Measurements from ENCODE around the gene KLHL36.
A peak's percentile ranks its signal among the peaks of the same experiment; 100 is the strongest.

KLHL36 gene

GRCh38 chr16:84649511-84649861, 1.2 kb downstream of the KLHL36 start:
- Histone ChIP-seq H3K27ac (ENCODE audit: low read length) (no peak overlapping the region), H3K4me1 (ENCODE audit: control insufficient read depth in 1 of 2, insufficient read depth in 2 of 2, low read length in 2 of 2) (peaks cover 4 to 8% of the 10 kb centered on the region in 2 donors), H3K36me3 (ENCODE audit: control insufficient read depth in 1 of 2, insufficient read depth in 2 of 2, low read length in 2 of 2) (peaks cover 10 to 13% of the 10 kb centered on the region in 2 donors), H3K4me3 (ENCODE audit: low read depth in 1 of 2, low read length in 2 of 2) (peak overlapping the region; percentile 66 to 72), H3K9me3 (ENCODE audit: control insufficient read depth in 1 of 2, low read length in 2 of 2) (no peaks in the 10 kb centered on the region), H3K27me3 (ENCODE audit: low read depth, low read length) (no peaks in the 10 kb centered on the region)

- H3K4me1 ChIP-seq (ENCODE audit: control insufficient read depth in 1 of 2, insufficient read depth in 2 of 2, low read length in 2 of 2), result peaks cover 4 to 8% of the 10 kb centered on the region in 2 donors
- H3K36me3 ChIP-seq (ENCODE audit: control insufficient read depth in 1 of 2, insufficient read depth in 2 of 2, low read length in 2 of 2), result peaks cover 10 to 13% of the 10 kb centered on the region in 2 donors
- H3K9me3 ChIP-seq (ENCODE audit: control insufficient read depth in 1 of 2, low read length in 2 of 2), result no peaks in the 10 kb centered on the region
- H3K27me3 ChIP-seq (ENCODE audit: low read depth, low read length), result no peaks in the 10 kb centered on the region
- no peak overlapping the region for H3K4me3 ChIP-seq (ENCODE audit: low read depth in 1 of 2, low read length in 2 of 2)
- no peak overlapping the region for H3K27ac ChIP-seq (ENCODE audit: low read length)
Measured at GRCh38 chr16:84650062-84650991, 2.0 kb downstream of the KLHL36 start.

- Histone ChIP-seq H3K9me3 (ENCODE audit: control insufficient read depth in 1 of 2, low read length in 2 of 2) (no peaks in the 10 kb centered on the region), H3K27me3 (ENCODE audit: low read depth, low read length) (no peaks in the 10 kb centered on the region), H3K4me3 (ENCODE audit: low read depth in 1 of 2, low read length in 2 of 2) (no peak overlapping the region), H3K36me3 (ENCODE audit: control insufficient read depth in 1 of 2, insufficient read depth in 2 of 2, low read length in 2 of 2) (peaks cover 10 to 23% of the 10 kb centered on the region in 2 donors), H3K4me1 (ENCODE audit: control insufficient read depth in 1 of 2, insufficient read depth in 2 of 2, low read length in 2 of 2) (peaks cover 3 to 5% of the 10 kb centered on the region in 2 donors), H3K27ac (ENCODE audit: low read length) (no peak overlapping the region)
Measured at GRCh38 chr16:84652566-84652965, 4.3 kb downstream of the KLHL36 start.

GRCh38 chr16:84654238-84654637, 5.9 kb downstream of the KLHL36 start:
- Histone ChIP-seq H3K27me3 (ENCODE audit: low read depth, low read length) (no peaks in the 10 kb centered on the region), H3K9me3 (ENCODE audit: control insufficient read depth in 1 of 2, low read length in 2 of 2) (no peaks in the 10 kb centered on the region), H3K36me3 (ENCODE audit: control insufficient read depth in 1 of 2, insufficient read depth in 2 of 2, low read length in 2 of 2) (peaks cover 23 to 39% of the 10 kb centered on the region in 2 donors), H3K4me3 (ENCODE audit: low read depth in 1 of 2, low read length in 2 of 2) (no peak overlapping the region), H3K27ac (ENCODE audit: low read length) (no peak overlapping the region), H3K4me1 (ENCODE audit: control insufficient read depth in 1 of 2, insufficient read depth in 2 of 2, low read length in 2 of 2) (no peaks in the 10 kb centered on the region)

GRCh38 chr16:84654998-84655397, 6.7 kb downstream of the KLHL36 start:
- no peaks in the 10 kb centered on the region for H3K27me3 ChIP-seq (ENCODE audit: low read depth, low read length)
- H3K9me3 ChIP-seq (ENCODE audit: control insufficient read depth in 1 of 2, low read length in 2 of 2), result no peaks in the 10 kb centered on the region
- no peak overlapping the region for H3K4me3 ChIP-seq (ENCODE audit: low read depth in 1 of 2, low read length in 2 of 2)
- no peaks in the 10 kb centered on the region for H3K4me1 ChIP-seq (ENCODE audit: control insufficient read depth in 1 of 2, insufficient read depth in 2 of 2, low read length in 2 of 2)
- peaks cover 31 to 47% of the 10 kb centered on the region in 2 donors for H3K36me3 ChIP-seq (ENCODE audit: control insufficient read depth in 1 of 2, insufficient read depth in 2 of 2, low read length in 2 of 2)
- no peak overlapping the region for H3K27ac ChIP-seq (ENCODE audit: low read length)

- no peaks in the 10 kb centered on the region for H3K4me1 ChIP-seq (ENCODE audit: control insufficient read depth in 1 of 2, insufficient read depth in 2 of 2, low read length in 2 of 2)
- H3K27ac ChIP-seq (ENCODE audit: low read length), result no peak overlapping the region
- no peaks in the 10 kb centered on the region for H3K27me3 ChIP-seq (ENCODE audit: low read depth, low read length)
- H3K36me3 ChIP-seq (ENCODE audit: control insufficient read depth in 1 of 2, insufficient read depth in 2 of 2, low read length in 2 of 2), result peaks cover 38 to 59% of the 10 kb centered on the region in 2 donors
- no peak overlapping the region for H3K4me3 ChIP-seq (ENCODE audit: low read depth in 1 of 2, low read length in 2 of 2)
- no peaks in the 10 kb centered on the region for H3K9me3 ChIP-seq (ENCODE audit: control insufficient read depth in 1 of 2, low read length in 2 of 2)
Measured at GRCh38 chr16:84656649-84657048, 8.3 kb downstream of the KLHL36 start.

GRCh38 chr16:84657229-84657837, 9.0 kb downstream of the KLHL36 start:
- Histone ChIP-seq H3K4me1 (ENCODE audit: control insufficient read depth in 1 of 2, insufficient read depth in 2 of 2, low read length in 2 of 2) (no peaks in the 10 kb centered on the region), H3K36me3 (ENCODE audit: control insufficient read depth in 1 of 2, insufficient read depth in 2 of 2, low read length in 2 of 2) (peaks cover 45 to 62% of the 10 kb centered on the region in 2 donors), H3K27ac (ENCODE audit: low read length) (no peak overlapping the region)

GRCh38 chr16:84658690-84659089, 10.4 kb downstream of the KLHL36 start:
- H3K27me3 ChIP-seq (ENCODE audit: low read depth, low read length), result no peaks in the 10 kb centered on the region
- H3K4me1 ChIP-seq (ENCODE audit: control insufficient read depth in 1 of 2, insufficient read depth in 2 of 2, low read length in 2 of 2), result no peaks in the 10 kb centered on the region
- no peak overlapping the region for H3K4me3 ChIP-seq (ENCODE audit: low read depth in 1 of 2, low read length in 2 of 2)
- no peak overlapping the region for H3K27ac ChIP-seq (ENCODE audit: low read length)
- peaks cover 54 to 70% of the 10 kb centered on the region in 2 donors for H3K36me3 ChIP-seq (ENCODE audit: control insufficient read depth in 1 of 2, insufficient read depth in 2 of 2, low read length in 2 of 2)
- no peaks in the 10 kb centered on the region for H3K9me3 ChIP-seq (ENCODE audit: control insufficient read depth in 1 of 2, low read length in 2 of 2)

More at GRCh38 chr16:84657229-84657837, 9.0 kb downstream of the KLHL36 start:
- Histone ChIP-seq H3K4me3 (ENCODE audit: low read depth in 1 of 2, low read length in 2 of 2) (no peak overlapping the region), H3K9me3 (ENCODE audit: control insufficient read depth in 1 of 2, low read length in 2 of 2) (no peaks in the 10 kb centered on the region), H3K27me3 (ENCODE audit: low read depth, low read length) (no peaks in the 10 kb centered on the region)

GRCh38 chr16:84659656-84660300, 11.5 kb downstream of the KLHL36 start:
- no peak overlapping the region for H3K4me3 ChIP-seq (ENCODE audit: low read depth in 1 of 2, low read length in 2 of 2)
- no peaks in the 10 kb centered on the region for H3K9me3 ChIP-seq (ENCODE audit: control insufficient read depth in 1 of 2, low read length in 2 of 2)
- peaks cover 55 to 81% of the 10 kb centered on the region in 2 donors for H3K36me3 ChIP-seq (ENCODE audit: control insufficient read depth in 1 of 2, insufficient read depth in 2 of 2, low read length in 2 of 2)
- no peaks in the 10 kb centered on the region for H3K4me1 ChIP-seq (ENCODE audit: control insufficient read depth in 1 of 2, insufficient read depth in 2 of 2, low read length in 2 of 2)
- H3K27ac ChIP-seq (ENCODE audit: low read length), result no peak overlapping the region
- H3K27me3 ChIP-seq (ENCODE audit: low read depth, low read length), result no peaks in the 10 kb centered on the region

GRCh38 chr16:84660973-84661372, 12.7 kb downstream of the KLHL36 start:
- H3K36me3 ChIP-seq (ENCODE audit: control insufficient read depth in 1 of 2, insufficient read depth in 2 of 2, low read length in 2 of 2), result peaks cover 59 to 90% of the 10 kb centered on the region in 2 donors

GRCh38 chr16:84661418-84662060, 13.2 kb downstream of the KLHL36 start:
- H3K9me3 ChIP-seq (ENCODE audit: control insufficient read depth in 1 of 2, low read length in 2 of 2), result no peaks in the 10 kb centered on the region
- no peaks in the 10 kb centered on the region for H3K4me1 ChIP-seq (ENCODE audit: control insufficient read depth in 1 of 2, insufficient read depth in 2 of 2, low read length in 2 of 2)
- peaks cover 59 to 90% of the 10 kb centered on the region in 2 donors for H3K36me3 ChIP-seq (ENCODE audit: control insufficient read depth in 1 of 2, insufficient read depth in 2 of 2, low read length in 2 of 2)
- H3K27ac ChIP-seq (ENCODE audit: low read length), result no peak overlapping the region
- no peaks in the 10 kb centered on the region for H3K27me3 ChIP-seq (ENCODE audit: low read depth, low read length)
- H3K4me3 ChIP-seq (ENCODE audit: low read depth in 1 of 2, low read length in 2 of 2), result no peak overlapping the region

More at GRCh38 chr16:84660973-84661372, 12.7 kb downstream of the KLHL36 start:
- Histone ChIP-seq H3K27ac (ENCODE audit: low read length) (no peak overlapping the region), H3K9me3 (ENCODE audit: control insufficient read depth in 1 of 2, low read length in 2 of 2) (no peaks in the 10 kb centered on the region), H3K27me3 (ENCODE audit: low read depth, low read length) (no peaks in the 10 kb centered on the region), H3K4me3 (ENCODE audit: low read depth in 1 of 2, low read length in 2 of 2) (no peak overlapping the region), H3K4me1 (ENCODE audit: control insufficient read depth in 1 of 2, insufficient read depth in 2 of 2, low read length in 2 of 2) (no peaks in the 10 kb centered on the region)
